SK-N-SH treated with all-trans-retinoic acid at 6 μM for 48 hours (cell line): ENCODE measurements around the gene FAM227B.

ENCODE experiments used
- ARNTL ChIP-seq: fragments of 450-650 bp; formaldehyde crosslinking; IDR thresholded peaks from 2 replicates; pipeline ENCODE4 v1.5.0; 2020; ENCODE audit warnings: low read depth, mild to moderate bottlenecking, moderate library complexity, borderline replicate concordance
- BACH2 ChIP-seq: fragments of 250-450 bp; sonication (Bioruptor Pico); IDR thresholded peaks from 2 replicates; pipeline ENCODE4 v1.9.0; 2021; ENCODE audit warnings: mild to moderate bottlenecking, borderline replicate concordance
- TCF4 ChIP-seq: fragments of 250-450 bp; sonication (Bioruptor Pico); IDR thresholded peaks from 2 replicates; pipeline ENCODE4 v1.8.0; 2021; ENCODE audit warnings: mild to moderate bottlenecking, moderate library complexity, borderline replicate concordance

DNA sequence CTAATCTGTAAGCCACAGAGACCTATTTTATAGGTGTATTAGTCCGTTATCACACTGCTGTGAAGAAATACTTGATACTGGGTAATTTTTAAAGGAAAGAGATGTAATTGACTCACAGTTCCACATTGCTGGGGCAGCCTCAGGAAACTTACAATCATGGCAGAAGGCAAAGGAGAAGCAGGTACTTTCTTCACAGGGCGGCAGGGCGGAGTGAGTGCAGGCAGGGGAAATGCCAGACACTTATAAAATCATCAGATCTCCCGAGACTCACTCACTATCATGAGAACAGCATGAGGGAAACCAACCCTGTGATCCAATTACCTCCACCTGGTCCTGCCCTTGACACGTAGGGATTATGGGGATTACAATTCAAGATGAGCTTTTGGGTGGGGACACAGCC lies 341.9 kb downstream of the FAM227B start:
- TF ChIP-seq BACH2 (CRISPR knock-in tag): no peak
- TF ChIP-seq ARNTL (CRISPR knock-in tag): no peak
- TF ChIP-seq TCF4 (CRISPR knock-in tag): no peak
